ENCODE data around the gene FAM184B. TPM values are rescaled to one million over a fixed set of nuclear protein-coding genes. Genes with fewer than 3 reads are reported as not detected.

Gene FAM184B
- total RNA-seq, 1 experiment from 2014 or later: 0.47 TPM

DNA sequence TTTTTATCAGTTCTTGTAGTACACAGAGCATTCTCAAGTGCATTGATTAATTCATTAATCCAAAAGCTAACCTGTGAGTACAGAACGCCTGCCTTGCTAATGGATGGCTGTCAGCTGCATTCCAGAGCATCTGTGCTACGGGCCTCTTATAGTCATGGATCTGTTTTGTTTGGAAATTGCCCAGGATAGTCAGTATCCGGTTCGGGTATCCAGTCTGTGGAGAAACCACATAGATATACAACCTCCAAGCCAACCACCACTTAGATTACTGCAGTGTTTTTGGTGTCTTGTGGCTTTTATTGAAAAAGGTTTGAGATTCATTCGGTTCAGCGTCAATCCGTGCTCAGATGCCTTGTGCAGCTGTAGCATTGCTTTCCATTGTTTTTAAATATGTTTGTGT is 200.5 kb downstream of the FAM184B start:
- Histone ChIP-seq H3K79me2 (ENCODE audit: low read length) (peaks cover 23% of the 10 kb centered on the region), H3K4me2 (ENCODE audit: low read length) (no peak overlapping the region), H3K9ac (ENCODE audit: low read length) (no peak overlapping the region), H3K27me3 (ENCODE audit: low read length) (no peaks in the 10 kb centered on the region), H2AFZ (ENCODE audit: low read length) (no peak overlapping the region), H4K20me1 (ENCODE audit: low read length) (no peaks in the 10 kb centered on the region), H3K9me2 (replicated peaks; ENCODE audit: low read length) (no peaks in the 10 kb centered on the region), H3K27ac (ENCODE audit: low read length) (no peak overlapping the region), H3K9me3 (ENCODE audit: low read length) (no peaks in the 10 kb centered on the region), H3F3A (ENCODE audit: low read length, unreplicated experiment) (no peaks in the 10 kb centered on the region), H3K4me3 (ENCODE audit: low read length) (no peak overlapping the region), H3K36me3 (ENCODE audit: low read depth, low read length) (peaks cover 7% of the 10 kb centered on the region), H3K4me1 (ENCODE audit: insufficient read depth, low read length) (peaks cover 10% of the 10 kb centered on the region)
- BruUV-seq (replicated peaks): no TSS peak
- ChIA-PET POLR2A (ENCODE audit: unreplicated experiment) (no interaction called here), CTCF (no interaction called here)
- ATAC-seq (no peak), DNase-seq (no peak)
- intact Hi-C loops (cut with micrococcal nuclease): no loop called here
- TF ChIP-seq EZH2phosphoT487 (IDR thresholded peaks at IDR 0.05; ENCODE audit: borderline replicate concordance, low read length): no peak
- no peak for TF ChIP-seq CTCF (conservative IDR thresholded peaks at IDR 0.05; ENCODE audit: low read depth, low read length)
- TF ChIP-seq EZH2 (IDR thresholded peaks at IDR 0.05; ENCODE audit: low read length, unreplicated experiment): no peak

Other genes with a start within 250 kb of the FAM184B start
- gene LAP3, start 204.4 kb downstream of the FAM184B start, total RNA-seq (2014; rRNA removed): 63.8 and 65.1 TPM in 2 replicates
- 4.4 and 11.6 TPM in 2 replicates for gene MED28, start 167.0 kb downstream of the FAM184B start, total RNA-seq (2014; rRNA removed)
- gene DCAF16, start 29.1 kb upstream of the FAM184B start, total RNA-seq (2014; rRNA removed): 25.5 and 26.1 TPM in 2 replicates
- 25.9 and 27.6 TPM in 2 replicates for gene NCAPG, start 29.4 kb upstream of the FAM184B start, total RNA-seq (2014; rRNA removed)
- 2.9 and 3.7 TPM in 2 replicates for gene LCORL, start 240.1 kb upstream of the FAM184B start, total RNA-seq (2014; rRNA removed)